Fibroblast of the aortic adventitia (primary cell): ENCODE measurements around the gene PAPSS1. TPM values are rescaled to one million over a fixed set of nuclear protein-coding genes. Genes with fewer than 3 reads are reported as not detected.
A peak's percentile ranks its signal among the peaks of the same experiment; 100 is the strongest.

ENCODE experiments used
- DNase-seq: peaks from one replicate; pipeline ENCODE4 v3.0.0-alpha.2; 2010; ENCODE audit warnings: low read depth
- H3K4me3 ChIP-seq: 2 replicates; pipeline ENCODE4 v1.5.1; 2011; ENCODE audit warnings: low read depth, mild to moderate bottlenecking, control low read depth, low read length, moderate library complexity
- total RNA-seq: library from RNA; depleted of rRNA; stranded (reverse); fragments of >200 nt; gene quantifications from 2 replicates; pipeline ENCODE4 v1.2.3, GENCODE V29; 2012; ENCODE audit warnings: low replicate concordance
- TF ChIP-seq, protein P1 (sequence below): IDR thresholded peaks from 2 replicates; pipeline ENCODE4 v1.5.1; 2011; ENCODE audit warnings: mild to moderate bottlenecking, low read length, control low read depth, inconsistent platforms; ENCODE audit not compliant: insufficient read depth

PAPSS1 gene
- total RNA-seq, 1 donor = 62.0 TPM

DNA sequence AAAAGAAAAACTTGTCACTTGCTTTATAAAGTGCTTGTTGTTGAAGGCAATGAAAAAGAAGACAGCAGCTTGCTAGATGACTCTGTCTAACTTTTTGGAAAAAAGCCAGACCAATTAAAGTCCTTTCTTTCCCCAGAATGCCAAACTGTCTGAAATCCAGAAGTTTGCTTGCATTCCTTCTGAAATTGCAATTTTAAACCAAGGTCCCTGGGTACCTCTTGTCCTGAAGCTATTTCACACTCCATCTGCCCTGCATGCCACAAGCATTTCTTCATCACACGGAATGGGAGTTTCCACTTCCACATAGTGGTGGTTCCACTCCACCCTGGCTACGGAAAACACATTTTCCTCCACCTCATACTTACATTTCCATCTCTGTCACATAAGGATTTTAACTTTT lies 101.0 kb downstream of the PAPSS1 start:
- TF ChIP-seq, protein P1, sequence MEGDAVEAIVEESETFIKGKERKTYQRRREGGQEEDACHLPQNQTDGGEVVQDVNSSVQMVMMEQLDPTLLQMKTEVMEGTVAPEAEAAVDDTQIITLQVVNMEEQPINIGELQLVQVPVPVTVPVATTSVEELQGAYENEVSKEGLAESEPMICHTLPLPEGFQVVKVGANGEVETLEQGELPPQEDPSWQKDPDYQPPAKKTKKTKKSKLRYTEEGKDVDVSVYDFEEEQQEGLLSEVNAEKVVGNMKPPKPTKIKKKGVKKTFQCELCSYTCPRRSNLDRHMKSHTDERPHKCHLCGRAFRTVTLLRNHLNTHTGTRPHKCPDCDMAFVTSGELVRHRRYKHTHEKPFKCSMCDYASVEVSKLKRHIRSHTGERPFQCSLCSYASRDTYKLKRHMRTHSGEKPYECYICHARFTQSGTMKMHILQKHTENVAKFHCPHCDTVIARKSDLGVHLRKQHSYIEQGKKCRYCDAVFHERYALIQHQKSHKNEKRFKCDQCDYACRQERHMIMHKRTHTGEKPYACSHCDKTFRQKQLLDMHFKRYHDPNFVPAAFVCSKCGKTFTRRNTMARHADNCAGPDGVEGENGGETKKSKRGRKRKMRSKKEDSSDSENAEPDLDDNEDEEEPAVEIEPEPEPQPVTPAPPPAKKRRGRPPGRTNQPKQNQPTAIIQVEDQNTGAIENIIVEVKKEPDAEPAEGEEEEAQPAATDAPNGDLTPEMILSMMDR = no peak
- DNase-seq = peak; percentile 89
- no peak overlapping the region for H3K4me3 ChIP-seq

DNA sequence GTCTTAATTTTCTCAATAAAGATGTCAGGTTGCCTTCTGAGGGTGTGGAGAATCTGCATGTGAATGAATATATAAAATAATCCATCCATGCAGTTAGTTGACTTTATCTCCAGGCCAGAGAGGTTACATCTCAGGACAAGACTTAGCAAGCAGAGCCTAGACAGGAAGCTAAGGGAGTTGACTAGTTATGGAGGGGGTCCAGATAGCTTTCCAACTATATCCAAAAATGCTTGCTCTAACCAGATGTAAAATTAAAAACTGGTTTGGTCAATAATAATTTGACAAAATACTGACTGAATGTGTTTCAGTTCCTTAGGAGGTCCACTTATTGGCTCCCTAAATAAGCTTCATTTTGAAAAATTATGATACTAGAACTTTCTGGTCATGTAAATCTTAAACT lies 101.4 kb downstream of the PAPSS1 start:
- H3K4me3 ChIP-seq = no peak overlapping the region
- TF ChIP-seq, protein P1 = no peak
- no peak for DNase-seq

DNA sequence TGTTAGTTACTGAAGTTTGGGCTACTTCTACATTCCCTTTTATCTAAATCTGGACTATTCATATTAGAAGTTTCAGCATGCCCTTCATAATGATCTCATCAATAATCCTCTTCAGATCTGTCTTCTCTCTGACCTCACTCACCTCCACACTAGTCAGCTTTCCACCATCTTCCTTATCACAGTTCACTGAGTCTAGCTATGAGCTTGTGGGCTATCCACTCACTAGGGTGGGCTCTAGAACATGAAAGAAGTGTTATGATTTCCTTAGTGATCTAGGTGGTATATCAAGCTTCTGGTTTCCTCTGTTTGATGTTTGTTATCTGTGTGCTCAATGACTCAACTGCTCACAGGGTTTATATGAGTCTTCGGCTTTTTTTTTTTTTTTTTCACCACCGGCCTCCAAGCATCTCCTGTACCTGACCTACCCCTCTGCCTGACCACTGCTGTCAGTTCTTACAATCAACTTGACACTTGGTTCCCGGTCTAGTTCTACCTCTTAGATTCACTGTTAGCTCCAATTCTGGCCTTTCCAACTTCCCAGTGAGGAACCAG lies 103.1 kb downstream of the PAPSS1 start:
- no peak for DNase-seq
- H3K4me3 ChIP-seq = no peak overlapping the region
- TF ChIP-seq, protein P1 = no peak

DNA sequence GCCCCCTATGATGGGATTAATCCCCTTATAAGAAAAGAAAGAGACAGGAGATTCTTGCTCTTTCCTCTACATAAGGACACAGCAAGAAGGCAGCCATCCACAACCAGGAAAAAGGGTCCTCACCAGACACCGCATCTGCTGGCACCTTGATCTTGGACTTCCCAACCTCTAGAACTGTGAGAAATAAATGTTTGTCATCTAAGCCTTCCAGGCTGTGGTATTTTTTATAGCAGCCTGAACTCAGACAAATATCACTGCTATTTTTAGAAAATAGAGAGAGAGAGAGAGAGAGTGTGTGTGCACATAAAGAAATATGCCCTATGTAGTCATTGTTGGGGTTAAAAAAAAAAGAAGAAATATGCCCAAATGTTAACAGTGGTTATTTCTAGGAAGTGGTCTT lies 104.2 kb downstream of the PAPSS1 start:
- TF ChIP-seq, protein P1 = no peak
- DNase-seq = no peak
- no peak overlapping the region for H3K4me3 ChIP-seq

DNA sequence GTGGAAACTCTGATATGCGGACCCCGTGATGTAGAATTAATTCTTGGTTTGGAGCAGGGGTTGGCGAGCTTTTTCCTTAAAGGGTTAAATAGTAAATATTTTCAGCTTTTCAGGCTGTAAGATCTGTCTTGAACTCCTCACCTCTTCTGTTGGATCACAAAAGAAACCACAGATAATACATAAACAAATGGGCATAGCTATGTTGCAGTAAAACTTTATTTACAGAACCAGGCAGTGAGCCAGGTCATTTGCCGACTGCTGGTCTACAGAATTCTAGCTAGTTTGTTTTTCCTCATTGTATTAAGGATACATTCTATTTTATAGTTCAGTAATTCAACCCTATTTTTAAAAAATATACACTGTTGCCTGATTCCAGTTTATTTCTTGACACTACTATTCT lies 116.6 kb downstream of the PAPSS1 start:
- H3K4me3 ChIP-seq = no peak overlapping the region
- TF ChIP-seq, protein P1 = no peak
- DNase-seq = no peak

DNA sequence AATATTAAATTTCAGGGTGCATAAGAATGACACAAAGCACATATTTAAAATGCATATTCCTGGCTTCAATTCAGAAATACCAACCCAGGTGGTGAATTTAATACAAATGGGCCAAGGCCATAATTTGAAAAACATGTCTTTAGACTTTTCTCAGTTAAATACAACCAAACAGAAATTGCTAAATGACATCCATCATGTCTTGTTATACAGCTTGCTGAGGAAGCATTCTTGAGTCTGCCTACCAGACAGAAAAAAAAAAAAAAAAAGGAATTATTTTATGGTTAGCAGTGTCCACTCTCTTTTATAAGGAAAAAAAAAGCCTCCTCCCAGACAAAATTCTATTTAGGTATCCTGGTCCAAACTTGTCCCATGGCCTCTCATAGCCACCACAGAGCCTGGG lies 119.1 kb downstream of the PAPSS1 start:
- TF ChIP-seq, protein P1 = no peak
- H3K4me3 ChIP-seq = no peak overlapping the region
- DNase-seq = no peak

DNA sequence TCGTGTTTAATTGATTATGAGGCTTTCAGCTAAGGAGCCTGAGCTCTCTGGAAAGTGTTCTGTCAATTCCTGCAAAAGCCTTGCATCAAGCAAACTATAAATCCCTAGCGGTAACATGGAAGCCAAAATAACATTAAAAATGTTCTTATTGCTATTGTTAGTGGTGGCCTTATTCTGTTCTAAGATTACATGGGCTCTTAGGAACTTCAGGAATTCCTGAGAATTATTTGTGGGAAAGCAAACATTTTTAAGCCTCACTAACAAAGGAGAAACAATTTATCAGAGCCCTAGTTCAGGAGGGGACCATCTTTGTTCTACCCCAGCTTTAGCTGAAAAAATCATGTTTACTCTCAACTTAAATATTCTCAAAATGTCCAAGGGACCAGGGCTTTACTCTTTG lies 119.6 kb downstream of the PAPSS1 start:
- DNase-seq = peak; percentile 63
- no peak overlapping the region for H3K4me3 ChIP-seq
- TF ChIP-seq, protein P1 = no peak
